Measurements from ENCODE around the gene SLC24A1.

SLC24A1 gene

DNA sequence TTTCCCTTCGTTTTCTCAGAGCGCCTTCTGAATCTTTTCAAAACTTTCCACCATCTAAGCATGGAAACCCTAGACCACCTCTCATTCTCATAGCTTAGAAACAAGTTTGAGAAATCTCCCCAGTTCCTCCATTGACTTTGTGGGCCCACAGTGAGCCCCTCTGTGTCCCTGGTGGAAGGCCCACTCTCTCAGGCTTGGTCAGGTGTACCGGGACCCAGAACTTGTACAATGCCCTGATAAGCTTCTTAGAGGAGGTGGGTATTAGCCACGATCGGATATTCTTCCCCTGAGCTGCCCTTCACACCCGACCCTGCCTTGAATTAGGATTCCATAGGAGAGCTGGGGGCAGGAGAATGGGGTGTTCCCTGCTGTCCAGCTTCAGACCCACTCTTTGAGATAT is at the start of gene SLC24A1:
SLC24A1 (plus strand) TSS at position 301 of the 400 bp plus-strand sequence. CDS start 2,143 bp downstream, outside the sequence.
- TF ChIP-seq, protein P1, sequence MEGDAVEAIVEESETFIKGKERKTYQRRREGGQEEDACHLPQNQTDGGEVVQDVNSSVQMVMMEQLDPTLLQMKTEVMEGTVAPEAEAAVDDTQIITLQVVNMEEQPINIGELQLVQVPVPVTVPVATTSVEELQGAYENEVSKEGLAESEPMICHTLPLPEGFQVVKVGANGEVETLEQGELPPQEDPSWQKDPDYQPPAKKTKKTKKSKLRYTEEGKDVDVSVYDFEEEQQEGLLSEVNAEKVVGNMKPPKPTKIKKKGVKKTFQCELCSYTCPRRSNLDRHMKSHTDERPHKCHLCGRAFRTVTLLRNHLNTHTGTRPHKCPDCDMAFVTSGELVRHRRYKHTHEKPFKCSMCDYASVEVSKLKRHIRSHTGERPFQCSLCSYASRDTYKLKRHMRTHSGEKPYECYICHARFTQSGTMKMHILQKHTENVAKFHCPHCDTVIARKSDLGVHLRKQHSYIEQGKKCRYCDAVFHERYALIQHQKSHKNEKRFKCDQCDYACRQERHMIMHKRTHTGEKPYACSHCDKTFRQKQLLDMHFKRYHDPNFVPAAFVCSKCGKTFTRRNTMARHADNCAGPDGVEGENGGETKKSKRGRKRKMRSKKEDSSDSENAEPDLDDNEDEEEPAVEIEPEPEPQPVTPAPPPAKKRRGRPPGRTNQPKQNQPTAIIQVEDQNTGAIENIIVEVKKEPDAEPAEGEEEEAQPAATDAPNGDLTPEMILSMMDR (IDR thresholded peaks at IDR 0.05; ENCODE audit: low read depth, low read length, missing control alignments), result no peak
- H3K4me3 ChIP-seq (replicated peaks; ENCODE audit: low read depth, low read length), result no peak within 1 kb of the TSS
- DNase-seq (ENCODE audit: extremely low read depth, low read depth), result no peak

DNA sequence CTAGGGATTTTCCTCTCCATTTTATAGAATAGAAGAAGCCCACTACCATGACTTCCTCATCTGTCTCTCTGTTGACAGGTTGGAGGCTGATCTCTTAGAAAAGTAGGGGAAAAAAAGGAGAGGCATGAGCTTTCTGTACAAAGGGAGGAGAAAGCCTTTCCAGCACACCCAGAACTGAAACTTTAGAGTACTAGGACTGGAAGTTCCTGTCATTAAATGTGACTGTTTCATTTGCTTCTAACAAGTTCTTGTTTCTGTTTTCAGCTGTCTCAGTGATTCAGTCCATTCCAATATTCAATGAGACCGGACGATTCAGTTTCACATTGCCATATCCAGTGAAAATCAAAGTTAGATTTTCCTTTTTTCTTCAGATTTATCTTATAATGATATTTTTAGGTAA is 49.8 kb upstream of the SLC24A1 start:
- no peak overlapping the region for H3K4me3 ChIP-seq (replicated peaks; ENCODE audit: low read depth, low read length)
- DNase-seq (ENCODE audit: extremely low read depth, low read depth), result no peak
- TF ChIP-seq, protein P1 (IDR thresholded peaks at IDR 0.05; ENCODE audit: low read depth, low read length, missing control alignments), result no peak

DNA sequence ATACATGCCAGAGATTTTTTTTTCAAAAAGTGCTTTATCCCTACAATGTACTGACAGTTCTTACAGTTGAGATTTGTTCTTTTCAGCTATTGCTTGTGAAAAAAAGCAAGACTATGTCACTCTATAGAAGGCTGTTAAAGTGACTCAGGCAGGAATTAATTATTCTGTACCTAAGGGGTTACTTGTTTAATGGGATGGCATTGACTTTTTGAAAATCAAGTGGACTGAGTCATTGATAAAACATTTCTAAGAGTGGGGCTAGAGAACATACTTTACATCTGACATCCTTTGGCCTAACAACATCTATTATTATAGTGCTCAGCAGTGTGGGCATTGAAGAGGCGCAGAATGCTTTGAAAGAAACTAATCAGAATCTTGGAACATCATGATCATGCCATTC is 45.1 kb upstream of the SLC24A1 start:
- H3K4me3 ChIP-seq (replicated peaks; ENCODE audit: low read depth, low read length), result no peak overlapping the region
- TF ChIP-seq, protein P1 (IDR thresholded peaks at IDR 0.05; ENCODE audit: low read depth, low read length, missing control alignments), result no peak
- no peak for DNase-seq (ENCODE audit: extremely low read depth, low read depth)

DNA sequence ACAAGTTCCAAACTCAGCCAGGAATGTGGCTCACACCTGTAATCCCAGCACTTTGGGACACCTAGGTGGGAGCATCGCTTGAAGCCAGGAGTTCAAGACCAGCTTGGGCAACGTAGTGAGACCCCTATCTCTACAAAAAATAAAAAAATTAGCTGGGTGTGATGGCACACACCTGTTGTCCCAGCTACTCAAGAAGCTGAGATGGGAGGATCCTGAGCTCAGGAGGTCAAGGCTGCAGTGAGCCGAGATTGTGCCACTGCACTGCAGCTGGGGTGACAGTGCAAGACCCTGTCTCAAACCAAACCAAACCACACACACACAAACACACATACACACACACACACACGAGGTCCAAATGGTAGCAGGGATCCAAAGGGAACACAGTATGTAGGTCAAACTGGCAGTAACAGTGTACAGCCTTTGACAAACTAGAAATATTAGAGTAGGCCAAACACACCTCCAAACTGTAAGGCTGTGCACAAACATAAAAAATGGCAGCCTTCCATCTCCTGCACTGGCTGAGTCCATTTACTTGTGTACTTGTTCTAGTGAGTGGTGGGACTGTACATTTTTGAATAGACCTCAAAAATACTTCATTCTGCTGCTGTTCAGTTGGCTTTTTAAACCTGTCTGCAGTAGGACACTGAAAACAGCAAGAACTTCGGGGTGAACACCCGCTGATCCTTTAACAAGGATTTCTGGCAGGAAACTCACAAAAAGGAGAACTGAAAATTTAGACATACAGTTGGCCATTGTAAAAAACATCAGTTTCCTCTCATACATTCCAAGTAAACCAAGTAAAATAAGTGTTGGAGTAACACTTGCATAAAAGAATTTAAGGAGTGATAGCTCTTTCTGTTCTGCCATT is 44.4 kb upstream of the SLC24A1 start:
- TF ChIP-seq, protein P1 (IDR thresholded peaks at IDR 0.05; ENCODE audit: low read depth, low read length, missing control alignments), result no peak
- H3K4me3 ChIP-seq (replicated peaks; ENCODE audit: low read depth, low read length), result no peak overlapping the region
- DNase-seq (ENCODE audit: extremely low read depth, low read depth), result no peak

DNA sequence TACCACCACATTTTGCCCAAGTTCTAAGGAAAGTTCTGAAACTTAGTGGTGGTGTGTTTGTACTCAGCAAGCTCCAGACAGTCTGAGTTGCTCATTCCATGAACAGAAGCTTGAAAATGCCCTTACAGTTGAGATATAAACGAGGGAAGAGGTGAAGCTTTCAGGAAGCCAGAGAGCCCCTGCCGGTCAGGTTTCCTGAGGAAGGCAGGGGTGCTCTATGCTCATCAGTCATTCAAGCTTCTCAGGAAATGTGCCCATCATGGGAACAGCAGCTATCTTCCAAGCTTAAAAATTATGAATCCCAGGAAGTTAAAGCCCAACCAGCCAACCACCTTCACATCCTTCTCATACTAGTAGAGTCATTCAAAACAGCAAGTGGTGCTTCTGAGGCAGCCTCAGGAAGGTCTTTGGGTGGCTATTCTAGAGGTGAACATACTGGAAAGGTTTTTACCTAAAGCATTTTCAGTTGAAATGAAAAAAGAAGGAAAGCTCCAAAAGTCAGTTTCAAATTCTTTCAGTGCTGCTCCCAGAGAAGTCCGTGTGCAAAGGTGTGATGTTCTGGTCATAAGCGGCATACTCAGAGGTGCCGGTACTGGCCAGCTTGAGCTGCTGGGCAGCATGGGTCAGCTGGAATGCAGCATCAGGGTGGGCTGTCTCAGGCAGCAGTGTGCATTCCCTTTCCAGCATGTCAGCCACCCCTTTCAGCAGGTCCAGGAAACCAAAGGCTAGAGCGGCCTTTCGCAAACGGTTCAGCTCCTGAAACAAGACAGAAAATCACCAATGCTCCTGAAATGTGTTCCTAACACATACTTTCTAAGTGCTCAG is 42.6 kb upstream of the SLC24A1 start:
- TF ChIP-seq, protein P1 (IDR thresholded peaks at IDR 0.05; ENCODE audit: low read depth, low read length, missing control alignments), result no peak
- DNase-seq (ENCODE audit: extremely low read depth, low read depth), result no peak
- no peak overlapping the region for H3K4me3 ChIP-seq (replicated peaks; ENCODE audit: low read depth, low read length)

DNA sequence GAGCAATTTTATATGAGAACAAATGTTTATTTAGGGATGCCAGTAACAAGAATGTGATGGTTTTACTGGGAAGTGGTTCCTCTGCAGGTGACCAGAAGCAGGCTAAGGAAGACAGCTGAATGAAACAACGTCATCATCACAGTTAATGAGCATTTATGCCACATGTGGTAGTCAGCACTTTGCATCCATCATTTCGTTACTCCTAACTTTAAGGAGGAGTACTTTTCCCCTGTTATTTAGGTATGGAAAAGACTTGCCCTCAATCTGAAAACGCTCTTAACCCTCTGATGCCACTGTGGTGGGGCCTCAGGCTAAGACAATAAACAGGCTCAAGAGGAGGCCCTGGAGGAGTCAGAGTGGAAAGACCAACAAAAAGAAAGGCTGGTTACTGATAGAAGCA is 42.0 kb upstream of the SLC24A1 start:
- DNase-seq (ENCODE audit: extremely low read depth, low read depth), result no peak
- H3K4me3 ChIP-seq (replicated peaks; ENCODE audit: low read depth, low read length), result no peak overlapping the region
- TF ChIP-seq, protein P1 (IDR thresholded peaks at IDR 0.05; ENCODE audit: low read depth, low read length, missing control alignments), result no peak
